Psoas muscle (tissue), 8 donors: ENCODE results near the gene AQP10. TPM values are rescaled to one million over a fixed set of nuclear protein-coding genes. Genes with fewer than 3 reads are reported as not detected.
"Not testable (repeated sequence)": the region's sequence is repeated elsewhere in the genome, so short reads cannot be mapped to it uniquely, and the experiment has no call there.

ENCODE experiments used
- ATAC-seq, 4 donors: fragments of 200-7000 bp; cut with Tn5 transposase; one replicate each; pipeline ENCODE4 v1.9.1; 2020; ENCODE audit warnings: moderate library complexity in 3 of 4, mild to moderate bottlenecking in 2 of 4
- DNase-seq, 2 donors: peaks; one replicate each; pipeline ENCODE4 v3.0.0-alpha.2; 2020
- H3K27ac ChIP-seq: fragments of 200-600 bp; one replicate; pipeline ENCODE4 v1.8.0; 2022
- H3K27me3 ChIP-seq, 3 donors: fragments of 200-600 bp in 1 of 3; one replicate each; pipeline versions ENCODE4 v1.6.1 to v1.8.0; 2013 to 2022; ENCODE audit warnings: low read length in 2 of 3, mild to moderate bottlenecking in 2 of 3, moderate library complexity in 1 of 3; ENCODE audit not compliant: insufficient read depth in 3 of 3
- H3K36me3 ChIP-seq, 2 donors: fragments of 200-600 bp in 1 of 2; one replicate each; pipeline versions ENCODE4 v1.6.1 to v1.8.0; 2013 to 2022; ENCODE audit warnings: low read depth in 1 of 2, mild to moderate bottlenecking in 1 of 2, moderate library complexity in 1 of 2; ENCODE audit not compliant: insufficient read depth in 1 of 2
- H3K4me1 ChIP-seq: fragments of 200-600 bp; one replicate; pipeline ENCODE4 v1.8.0; 2022
- H3K4me3 ChIP-seq: fragments of 200-600 bp; one replicate; pipeline ENCODE4 v1.8.0; 2022; ENCODE audit warnings: mild to moderate bottlenecking
- H3K9me3 ChIP-seq: fragments of 200-600 bp; one replicate; pipeline ENCODE4 v1.8.0; 2022
- CTCF ChIP-seq: fragments of 200-600 bp; IDR thresholded peaks from one replicate; pipeline ENCODE4 v1.8.0; 2022; ENCODE audit warnings: antibody characterized with exemption
- WGBS, 3 donors: extraction: QIAGEN DNeasy Blood & Tissue Kit; methylation state at CpG; one replicate each; pipeline versions ENCODE4 v1.1.6 to v1.1.7; 2013; 5-methylcytosine and 5-hydroxymethylcytosine counted together
- intact Hi-C, 2 donors: fragments of 100-400 bp; cut with DNase I; formaldehyde crosslinking; loops; one replicate each; pipeline versions ENCODE4 v1.11.0 to v1.14.2; 2022
- polyA plus RNA-seq, 3 donors: library from polyadenylated mRNA; stranded (reverse); fragments of 200-250 nt; gene quantifications; one replicate each; pipeline ENCODE4 v1.2.3, GENCODE V29; 2013
- total RNA-seq, 4 donors: library from RNA; stranded (reverse); fragmentation: NEBNext Ultra II Directional in 2 of 4; extraction: Animal tissue kit (Norgen Biotek cat#: 25700) in 2 of 4; gene quantifications; one replicate each; pipeline versions ENCODE4 v1.2.1 to v1.2.4, GENCODE V29; 2021 to 2023
- donor health status: healthy with polysubstance abuse.
- donor health status: DM: no; HTN: no; CAD: no; lungs with moderate emphysema.
- donor health status: Bipolar disorder and iron deficiency.
- donor health status: healthy.
- donor health status: DM: yes; HTN: yes; CAD: no.
- donor health status: DM: no; HTN: no; CAD: no.
- donor health status: DM: no; HTN: no; CAD: no.
- donor health status: DM: yes; HTN: yes; CAD: no.

The AQP10 gene
- total and polyA plus RNA-seq, 7 donors, result 0.04 TPM; not detected in 6

DNA sequence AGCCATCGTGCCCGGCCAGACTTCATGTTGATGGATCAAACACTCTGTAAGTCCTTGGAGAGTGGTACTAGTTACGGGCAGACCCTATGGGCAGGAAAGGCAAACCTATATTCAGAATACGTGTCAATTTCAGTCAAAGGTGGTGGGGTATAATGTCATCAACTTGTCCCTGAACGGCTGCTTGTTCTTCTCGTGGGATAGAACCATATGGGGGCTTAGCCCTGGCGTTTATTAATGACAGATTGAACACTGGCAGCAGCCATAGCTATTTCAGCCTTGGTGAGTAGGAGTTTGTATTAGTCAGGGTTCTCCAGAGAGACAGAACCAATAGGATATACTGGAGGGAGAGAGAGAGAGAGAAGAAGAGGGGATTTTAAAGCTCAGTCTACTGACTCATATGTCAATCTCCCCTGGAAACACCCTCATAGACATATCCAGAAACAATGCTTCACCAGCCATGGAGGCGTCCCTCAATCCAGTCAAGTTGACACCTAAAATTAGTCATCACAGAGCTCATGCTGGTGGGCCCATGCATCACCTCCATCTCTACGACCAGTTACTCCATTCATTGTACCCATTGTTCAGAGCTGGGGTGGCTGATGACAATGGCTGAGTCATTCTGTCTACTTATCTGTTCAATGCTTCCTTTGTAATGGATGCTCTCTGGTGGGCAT lies 16.1 kb upstream of the AQP10 start:
- 71 to 81% (median 79%) methylated on average over 9 of the region's 9 CpGs for WGBS, 3 donors
- Histone ChIP-seq H3K9me3 (no peaks in the 10 kb centered on the region), H3K27ac (no peak overlapping the region), H3K27me3 (no peaks in the 10 kb centered on the region), H3K4me1 (no peaks in the 10 kb centered on the region), H3K36me3 (no peaks in the 10 kb centered on the region), H3K4me3 (no peak overlapping the region)
- ATAC-seq (no peak), DNase-seq (no peak)
- intact Hi-C loops, result no loop called here
- no peak for TF ChIP-seq CTCF

DNA sequence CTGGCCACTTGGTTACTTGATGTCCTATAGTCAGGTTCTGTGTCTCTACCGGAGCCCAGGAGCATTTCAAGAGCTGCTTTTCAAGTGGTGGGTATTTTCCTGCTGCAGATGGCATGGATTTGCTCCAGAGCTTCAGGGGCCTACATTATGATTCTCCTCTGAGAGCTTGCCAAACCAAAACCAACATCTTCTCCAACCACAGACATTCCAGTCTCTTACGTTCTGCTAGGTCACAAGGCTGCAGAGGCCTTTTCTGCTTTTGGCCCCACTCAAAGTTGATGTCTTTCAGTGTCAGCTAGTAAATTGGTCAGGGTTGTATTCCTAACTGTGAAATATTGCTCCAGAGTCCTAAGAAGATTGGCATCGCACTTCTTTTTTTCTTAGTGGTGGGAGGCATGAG lies 14.7 kb upstream of the AQP10 start:
- Histone ChIP-seq H3K4me3 (no peak overlapping the region), H3K36me3 (no peaks in the 10 kb centered on the region), H3K4me1 (no peaks in the 10 kb centered on the region), H3K27ac (no peak overlapping the region), H3K9me3 (no peaks in the 10 kb centered on the region), H3K27me3 (no peaks in the 10 kb centered on the region)
- no peak for TF ChIP-seq CTCF
- intact Hi-C loops, result no loop called here
- WGBS, 3 donors, result 78 to 81% (median 81%) methylated on average over 3 of the region's 3 CpGs
- no peak for DNase-seq
- no peak for ATAC-seq

DNA sequence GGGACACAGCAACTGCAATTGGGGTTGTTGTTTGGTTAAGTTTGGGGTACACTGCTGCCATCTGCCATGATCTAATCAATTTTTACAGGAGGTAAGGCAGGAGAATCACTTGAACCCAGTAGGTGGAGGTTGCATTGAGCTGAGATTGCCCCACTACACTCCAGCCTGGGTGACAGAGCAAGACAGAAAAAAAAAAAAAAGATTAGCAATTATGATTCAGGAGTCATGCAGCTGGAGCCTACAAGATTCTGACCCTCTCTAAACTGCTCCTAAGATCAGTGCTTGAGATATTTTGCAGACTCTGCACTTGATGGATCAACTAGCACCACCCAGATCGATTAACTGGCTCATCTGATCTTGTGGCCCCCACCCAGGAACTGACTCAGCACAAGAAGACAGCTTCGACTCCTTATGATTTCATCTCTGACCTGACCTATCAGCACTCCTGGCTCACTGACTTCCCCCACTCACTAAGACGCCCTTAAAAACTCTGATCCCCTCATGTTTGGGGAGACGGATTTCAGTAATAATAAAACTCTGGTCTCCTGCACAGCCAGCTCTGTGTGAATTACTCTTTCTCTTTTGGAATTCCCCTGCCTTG lies 13.1 kb upstream of the AQP10 start:
- intact Hi-C loops, H3K36me3 ChIP-seq, DNase-seq, H3K27ac ChIP-seq, H3K27me3 ChIP-seq, ATAC-seq, H3K9me3 ChIP-seq, H3K4me1 ChIP-seq, H3K4me3 ChIP-seq: not testable (repeated sequence)
- whole genome bisulfite sequencing, 3 donors, result 57 to 67% (median 58%) methylated on average over 4 of the region's 4 CpGs

DNA sequence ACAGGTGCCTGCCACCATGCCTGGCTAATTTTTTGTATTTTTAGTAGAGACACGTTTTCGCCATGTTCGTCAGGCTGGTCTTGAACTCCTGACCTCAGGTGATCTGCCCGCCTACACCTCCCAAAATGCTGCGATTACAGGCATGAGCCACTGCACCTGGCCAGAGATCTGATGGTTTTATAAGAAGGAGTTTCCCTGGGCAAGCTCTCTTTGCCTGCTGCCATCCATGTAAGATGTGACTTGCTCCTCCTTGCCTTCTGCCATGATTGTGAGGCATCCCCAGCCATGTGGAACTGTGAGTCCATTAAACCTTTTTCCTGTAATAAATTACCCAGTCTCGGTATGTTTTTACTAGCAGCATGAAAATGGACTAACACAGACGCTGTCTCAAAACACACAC lies 11.8 kb upstream of the AQP10 start:
- H3K27ac ChIP-seq, H3K4me1 ChIP-seq, intact Hi-C loops, H3K27me3 ChIP-seq, DNase-seq, ATAC-seq, H3K4me3 ChIP-seq, H3K9me3 ChIP-seq, H3K36me3 ChIP-seq: not testable (repeated sequence)
- WGBS, 3 donors, result 77 to 83% (median 79%) methylated on average over 7 of the region's 7 CpGs

GRCh38 chr1:154312229-154313065 lies 8.4 kb upstream of the AQP10 start:
- intact Hi-C loops, H3K9me3 ChIP-seq, H3K4me1 ChIP-seq, H3K4me3 ChIP-seq, ATAC-seq, DNase-seq, H3K27me3 ChIP-seq, H3K27ac ChIP-seq, H3K36me3 ChIP-seq: not testable (repeated sequence)
- WGBS, 3 donors, result 67 to 73% (median 73%) methylated on average over 11 to 13 of the region's 13 CpGs

DNA sequence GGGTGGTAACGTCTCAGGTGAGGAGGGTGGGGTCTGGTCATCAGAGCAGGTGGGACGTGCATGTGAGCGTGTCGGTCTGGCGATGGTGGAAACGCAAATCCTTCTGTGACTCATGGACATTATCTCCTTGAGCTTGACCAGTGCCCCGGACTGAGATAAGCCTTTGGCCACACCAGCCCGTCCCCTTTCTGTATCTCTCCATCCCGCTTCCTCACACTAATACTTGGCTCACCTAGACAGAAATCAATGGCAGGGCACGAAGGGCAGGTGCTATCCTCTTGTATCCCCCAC lies 7.9 kb upstream of the AQP10 start:
- no peaks in the 10 kb centered on the region for H3K4me1 ChIP-seq
- H3K4me3 ChIP-seq, result no peak overlapping the region
- 80 to 83% (median 82%) methylated on average over 10 of the region's 10 CpGs for WGBS, 3 donors
- H3K9me3 ChIP-seq, result no peaks in the 10 kb centered on the region
- DNase-seq (no peak), ATAC-seq (no peak)
- H3K27me3 ChIP-seq, result peaks cover 0 to 4% (median 0%) of the 10 kb centered on the region in 3 donors
- no peak for TF ChIP-seq CTCF
- H3K27ac ChIP-seq, result no peak overlapping the region
- H3K36me3 ChIP-seq, result no peaks in the 10 kb centered on the region
- intact Hi-C loops, result no loop called here

DNA sequence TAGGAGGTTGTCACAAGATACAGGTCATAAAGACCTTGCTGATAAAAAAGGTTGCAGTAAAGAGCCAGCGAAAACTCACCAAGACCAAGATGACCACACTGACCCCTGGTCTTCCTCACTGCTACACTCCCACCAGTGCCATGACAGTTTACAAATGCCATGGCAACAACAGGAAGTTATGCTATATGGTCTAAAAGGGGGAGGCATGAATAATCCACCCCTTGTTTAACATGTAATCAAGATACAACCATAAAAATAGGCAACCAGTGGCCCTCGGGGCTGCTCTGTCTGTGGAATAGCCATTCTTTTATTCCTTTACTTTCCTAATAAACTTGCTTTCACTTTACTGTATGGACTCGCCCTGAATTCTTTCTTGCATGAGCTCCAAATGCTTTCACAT lies 6.7 kb upstream of the AQP10 start:
- intact Hi-C loops, result loop anchor here in 1 of 2 donors (2.0 kb wide), 1 partner anchor 25 kb away; no protein-coding TSS in a partner anchor
- H3K27me3 ChIP-seq, H3K4me3 ChIP-seq, H3K4me1 ChIP-seq, H3K36me3 ChIP-seq, H3K27ac ChIP-seq, H3K9me3 ChIP-seq, ATAC-seq, DNase-seq: not testable (repeated sequence)
- WGBS, 3 donors, result 67 to 75% (median 71%) methylated on average over 3 of the region's 3 CpGs
